ENCODE data around the gene BANK1. TPM values are rescaled to one million over a fixed set of nuclear protein-coding genes. Genes with fewer than 3 reads are reported as not detected.

BANK1 gene
- total RNA-seq, 1 experiment from 2014 or later = 3.3 TPM

DNA sequence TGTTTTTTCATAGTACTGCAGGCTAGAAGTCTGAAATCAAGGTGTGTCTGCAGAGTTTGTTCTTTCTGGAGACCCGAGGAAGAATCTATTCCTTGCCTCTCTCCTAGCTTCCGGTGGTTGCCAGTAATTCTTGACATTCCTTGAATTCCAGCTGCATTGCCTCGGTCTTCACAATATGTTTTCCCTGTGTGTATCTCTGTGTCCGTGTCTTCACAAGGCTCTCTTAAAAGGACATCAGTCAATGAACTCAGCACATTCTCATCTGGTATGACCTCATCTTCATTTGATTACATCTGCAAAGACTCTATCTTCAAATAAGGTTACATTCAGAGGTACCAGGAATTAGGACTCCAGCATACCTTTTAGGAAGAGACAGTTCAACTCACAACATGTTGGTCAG, 163.4 kb downstream of the BANK1 start:
- Histone ChIP-seq H3K27me3 (ENCODE audit: control insufficient read depth, insufficient read depth, low read length) (no peaks in the 10 kb centered on the region), H3K4me3 (ENCODE audit: low read depth in 2 of 2, low read length in 2 of 2) (no peak overlapping the region), H3K27ac (ENCODE audit: low read length) (no peak overlapping the region; the same call in 1 of the 2 replicates), H3K36me3 (ENCODE audit: control insufficient read depth, insufficient read depth, low read length) (no peaks in the 10 kb centered on the region), H3K4me1 (ENCODE audit: control insufficient read depth, insufficient read depth, low read length) (no peaks in the 10 kb centered on the region), H3K9me3 (ENCODE audit: control insufficient read depth, insufficient read depth, low read depth, low read length) (no peaks in the 10 kb centered on the region)
- ChIA-PET CTCF (no interaction called here), POLR2A (no interaction called here)
- peak; percentile 42; the same call in 1 of the 2 replicates for ATAC-seq
- intact Hi-C loops (cut with micrococcal nuclease; ENCODE audit: unreplicated experiment) = no loop called here
- no peak for TF ChIP-seq POLR2AphosphoS5 (IDR thresholded peaks at IDR 0.05; ENCODE audit: low read depth, low read length)
- no peak for TF ChIP-seq TCF7L2 (IDR thresholded peaks at IDR 0.05; ENCODE audit: low read depth, low read length)
- TF ChIP-seq, protein P1, sequence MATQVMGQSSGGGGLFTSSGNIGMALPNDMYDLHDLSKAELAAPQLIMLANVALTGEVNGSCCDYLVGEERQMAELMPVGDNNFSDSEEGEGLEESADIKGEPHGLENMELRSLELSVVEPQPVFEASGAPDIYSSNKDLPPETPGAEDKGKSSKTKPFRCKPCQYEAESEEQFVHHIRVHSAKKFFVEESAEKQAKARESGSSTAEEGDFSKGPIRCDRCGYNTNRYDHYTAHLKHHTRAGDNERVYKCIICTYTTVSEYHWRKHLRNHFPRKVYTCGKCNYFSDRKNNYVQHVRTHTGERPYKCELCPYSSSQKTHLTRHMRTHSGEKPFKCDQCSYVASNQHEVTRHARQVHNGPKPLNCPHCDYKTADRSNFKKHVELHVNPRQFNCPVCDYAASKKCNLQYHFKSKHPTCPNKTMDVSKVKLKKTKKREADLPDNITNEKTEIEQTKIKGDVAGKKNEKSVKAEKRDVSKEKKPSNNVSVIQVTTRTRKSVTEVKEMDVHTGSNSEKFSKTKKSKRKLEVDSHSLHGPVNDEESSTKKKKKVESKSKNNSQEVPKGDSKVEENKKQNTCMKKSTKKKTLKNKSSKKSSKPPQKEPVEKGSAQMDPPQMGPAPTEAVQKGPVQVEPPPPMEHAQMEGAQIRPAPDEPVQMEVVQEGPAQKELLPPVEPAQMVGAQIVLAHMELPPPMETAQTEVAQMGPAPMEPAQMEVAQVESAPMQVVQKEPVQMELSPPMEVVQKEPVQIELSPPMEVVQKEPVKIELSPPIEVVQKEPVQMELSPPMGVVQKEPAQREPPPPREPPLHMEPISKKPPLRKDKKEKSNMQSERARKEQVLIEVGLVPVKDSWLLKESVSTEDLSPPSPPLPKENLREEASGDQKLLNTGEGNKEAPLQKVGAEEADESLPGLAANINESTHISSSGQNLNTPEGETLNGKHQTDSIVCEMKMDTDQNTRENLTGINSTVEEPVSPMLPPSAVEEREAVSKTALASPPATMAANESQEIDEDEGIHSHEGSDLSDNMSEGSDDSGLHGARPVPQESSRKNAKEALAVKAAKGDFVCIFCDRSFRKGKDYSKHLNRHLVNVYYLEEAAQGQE (IDR thresholded peaks at IDR 0.05; ENCODE audit: insufficient read depth in 1 of 2, low read depth in 2 of 2, low read length in 1 of 2) = no peak
- TF ChIP-seq SIN3A (IDR thresholded peaks at IDR 0.05; ENCODE audit: borderline replicate concordance, insufficient read depth, low read depth, low read length) = no peak
- TF ChIP-seq, protein P2, sequence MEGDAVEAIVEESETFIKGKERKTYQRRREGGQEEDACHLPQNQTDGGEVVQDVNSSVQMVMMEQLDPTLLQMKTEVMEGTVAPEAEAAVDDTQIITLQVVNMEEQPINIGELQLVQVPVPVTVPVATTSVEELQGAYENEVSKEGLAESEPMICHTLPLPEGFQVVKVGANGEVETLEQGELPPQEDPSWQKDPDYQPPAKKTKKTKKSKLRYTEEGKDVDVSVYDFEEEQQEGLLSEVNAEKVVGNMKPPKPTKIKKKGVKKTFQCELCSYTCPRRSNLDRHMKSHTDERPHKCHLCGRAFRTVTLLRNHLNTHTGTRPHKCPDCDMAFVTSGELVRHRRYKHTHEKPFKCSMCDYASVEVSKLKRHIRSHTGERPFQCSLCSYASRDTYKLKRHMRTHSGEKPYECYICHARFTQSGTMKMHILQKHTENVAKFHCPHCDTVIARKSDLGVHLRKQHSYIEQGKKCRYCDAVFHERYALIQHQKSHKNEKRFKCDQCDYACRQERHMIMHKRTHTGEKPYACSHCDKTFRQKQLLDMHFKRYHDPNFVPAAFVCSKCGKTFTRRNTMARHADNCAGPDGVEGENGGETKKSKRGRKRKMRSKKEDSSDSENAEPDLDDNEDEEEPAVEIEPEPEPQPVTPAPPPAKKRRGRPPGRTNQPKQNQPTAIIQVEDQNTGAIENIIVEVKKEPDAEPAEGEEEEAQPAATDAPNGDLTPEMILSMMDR (IDR thresholded peaks at IDR 0.05) = no peak
- no peak for DNase-seq (ENCODE audit: low read depth, low spot score)
- in situ Hi-C loops (cut with HindIII; ENCODE audit: low pct_unique_long_range_greater_than_20kb, low sequenced_read_pairs) = no loop called here
- no TSS peak for BruUV-seq (replicated peaks)

DNA sequence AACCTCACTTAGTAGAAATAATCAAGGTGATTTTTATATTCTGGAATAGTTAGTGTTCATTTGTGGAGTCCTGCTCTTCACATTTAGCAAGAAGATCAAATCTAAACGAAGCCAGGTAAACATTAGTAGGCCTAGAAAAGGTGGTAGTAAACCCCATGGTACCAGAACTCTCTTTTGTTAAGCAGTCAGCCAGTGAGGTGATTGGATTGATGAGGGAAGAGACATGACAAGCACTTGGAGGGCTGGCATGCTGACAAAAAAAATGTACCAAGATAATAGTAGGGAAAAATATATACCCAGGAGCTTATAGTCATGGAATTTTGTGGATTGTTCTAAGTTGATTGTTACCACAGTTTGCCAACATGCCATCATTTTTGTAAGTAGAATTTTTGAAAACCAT, 163.8 kb downstream of the BANK1 start:
- no peak overlapping the region for H3K4me3 ChIP-seq (ENCODE audit: low read depth in 2 of 2, low read length in 2 of 2)
- CTCF ChIA-PET = no interaction called here
- no peaks in the 10 kb centered on the region for H3K9me3 ChIP-seq (ENCODE audit: control insufficient read depth, insufficient read depth, low read depth, low read length)
- H3K27me3 ChIP-seq (ENCODE audit: control insufficient read depth, insufficient read depth, low read length) = no peaks in the 10 kb centered on the region
- POLR2A ChIA-PET = no interaction called here
- ATAC-seq = no peak
- in situ Hi-C loops (cut with HindIII; ENCODE audit: low pct_unique_long_range_greater_than_20kb, low sequenced_read_pairs) = no loop called here
- BruUV-seq (replicated peaks) = no TSS peak
- no peak for TF ChIP-seq TCF7L2 (IDR thresholded peaks at IDR 0.05; ENCODE audit: low read depth, low read length)
- no peak for TF ChIP-seq POLR2AphosphoS5 (IDR thresholded peaks at IDR 0.05; ENCODE audit: low read depth, low read length)
- TF ChIP-seq, protein P2 (IDR thresholded peaks at IDR 0.05) = no peak
- no peak for TF ChIP-seq SIN3A (IDR thresholded peaks at IDR 0.05; ENCODE audit: borderline replicate concordance, insufficient read depth, low read depth, low read length)
- TF ChIP-seq, protein P1 (IDR thresholded peaks at IDR 0.05; ENCODE audit: insufficient read depth in 1 of 2, low read depth in 2 of 2, low read length in 1 of 2) = no peak
- H3K27ac ChIP-seq (ENCODE audit: low read length) = no peak overlapping the region; the same call in 1 of the 2 replicates
- no peaks in the 10 kb centered on the region for H3K36me3 ChIP-seq (ENCODE audit: control insufficient read depth, insufficient read depth, low read length)
- DNase-seq (ENCODE audit: low read depth, low spot score) = no peak
- intact Hi-C loops (cut with micrococcal nuclease; ENCODE audit: unreplicated experiment) = no loop called here
- no peaks in the 10 kb centered on the region for H3K4me1 ChIP-seq (ENCODE audit: control insufficient read depth, insufficient read depth, low read length)

Measured in Panc1 (cell line).